NCI-H526 treated with DMSO at 0.1 percent for 48 hours (cell line): ENCODE results near the gene KNSTRN.

Source experiments
- DNase-seq: peaks from one replicate; lab custom pipeline; 2025; lab: John Stamatoyannopoulos, UW

The KNSTRN gene

GRCh38 chr15:40399370-40399769 lies 16.8 kb downstream of the KNSTRN start:
- no peak for DNase-seq

- peak; percentile 91 for DNase-seq
Measured at GRCh38 chr15:40405501-40406381, 23.2 kb downstream of the KNSTRN start, which contains the start of gene IVD. IVD (plus strand) TSS chr15:40405795; CDS start chr15:40405828, 33 bp downstream.

- no peak for DNase-seq
Measured at GRCh38 chr15:40407330-40407990, 24.9 kb downstream of the KNSTRN start.

- DNase-seq, result no peak
Measured at GRCh38 chr15:40409366-40409765, 26.8 kb downstream of the KNSTRN start.

- DNase-seq, result no peak
Measured at GRCh38 chr15:40410476-40410875, 28.0 kb downstream of the KNSTRN start.

- no peak for DNase-seq
Measured at GRCh38 chr15:40412095-40412759, 29.7 kb downstream of the KNSTRN start.

GRCh38 chr15:40413036-40413435 lies 30.5 kb downstream of the KNSTRN start:
- DNase-seq, result no peak

- DNase-seq, result no peak
Measured at GRCh38 chr15:40414816-40415215, 32.3 kb downstream of the KNSTRN start.

- no peak for DNase-seq
Measured at GRCh38 chr15:40415226-40415625, 32.7 kb downstream of the KNSTRN start.

- DNase-seq, result no peak
Measured at GRCh38 chr15:40416056-40416455, 33.5 kb downstream of the KNSTRN start.

- DNase-seq, result no peak
Measured at GRCh38 chr15:40418126-40418525, 35.6 kb downstream of the KNSTRN start.

GRCh38 chr15:40420071-40420713 lies 37.7 kb downstream of the KNSTRN start:
- no peak for DNase-seq

- no peak for DNase-seq
Measured at GRCh38 chr15:40420793-40421192, 38.3 kb downstream of the KNSTRN start.

- DNase-seq, result peak; percentile 23
Measured at GRCh38 chr15:40421246-40422157, 39.0 kb downstream of the KNSTRN start.

GRCh38 chr15:40424483-40425115 lies 42.1 kb downstream of the KNSTRN start:
- DNase-seq, result no peak

- DNase-seq, result no peak
Measured at GRCh38 chr15:40425681-40426080, 43.2 kb downstream of the KNSTRN start.

GRCh38 chr15:40427188-40427587 lies 44.7 kb downstream of the KNSTRN start:
- DNase-seq, result no peak

- DNase-seq, result no peak
Measured at GRCh38 chr15:40428185-40428584, 45.7 kb downstream of the KNSTRN start.

GRCh38 chr15:40429068-40429710 lies 46.7 kb downstream of the KNSTRN start:
- DNase-seq, result peak; percentile 32

GRCh38 chr15:40430271-40430805 lies 47.8 kb downstream of the KNSTRN start:
- DNase-seq, result no peak
